H9 (cell line): ENCODE measurements around the gene ITCH. TPM values are rescaled to one million over a fixed set of nuclear protein-coding genes. Genes with fewer than 3 reads are reported as not detected.

Experiments used
- DNase-seq: peaks from one replicate; pipeline ENCODE4 v3.0.0-alpha.2; 2017
- H2AFZ ChIP-seq: one replicate; pipeline ENCODE4 v1.6.1; 2013; ENCODE audit warnings: mild to moderate bottlenecking, low read length, control low read depth, moderate library complexity
- H2AK5ac ChIP-seq: 2 replicates; pipeline ENCODE4 v1.6.1; 2013; ENCODE audit warnings: low read length, control low read depth, mixed read lengths; ENCODE audit not compliant: insufficient read length
- H2BK120ac ChIP-seq: one replicate; pipeline ENCODE4 v1.6.1; 2013; ENCODE audit warnings: low read depth, mild to moderate bottlenecking, low read length, control low read depth, inconsistent platforms; ENCODE audit not compliant: poor library complexity, severe bottlenecking
- H2BK12ac ChIP-seq: 2 replicates; pipeline ENCODE4 v1.6.1; 2013; ENCODE audit warnings: low read length, control low read depth, mixed read lengths, low read depth; ENCODE audit not compliant: insufficient read length
- H2BK15ac ChIP-seq: 2 replicates; pipeline ENCODE4 v1.6.1; 2013; ENCODE audit warnings: low read depth, low read length, control low read depth
- H2BK20ac ChIP-seq: one replicate; pipeline ENCODE4 v1.6.1; 2013; ENCODE audit warnings: low read depth, mild to moderate bottlenecking, low read length, control low read depth, inconsistent platforms; ENCODE audit not compliant: poor library complexity, severe bottlenecking
- H2BK5ac ChIP-seq: 2 replicates; pipeline ENCODE4 v1.6.1; 2013; ENCODE audit warnings: low read length, control low read depth, mixed read lengths; ENCODE audit not compliant: insufficient read length
- H3K14ac ChIP-seq: 2 replicates; pipeline ENCODE4 v1.6.1; 2013; ENCODE audit warnings: low read length, control low read depth; ENCODE audit not compliant: insufficient read depth
- H3K18ac ChIP-seq: 2 replicates; pipeline ENCODE4 v1.6.1; 2013; ENCODE audit warnings: low read depth, mild to moderate bottlenecking, mixed read lengths, low read length, control low read depth; ENCODE audit not compliant: insufficient read length
- H3K23ac ChIP-seq: 2 replicates; pipeline ENCODE4 v1.6.1; 2013; ENCODE audit warnings: low read length, control low read depth, mixed read lengths, low read depth; ENCODE audit not compliant: insufficient read length
- H3K23me2 ChIP-seq: 2 replicates; pipeline ENCODE4 v1.6.1; 2013; ENCODE audit warnings: low read depth, mild to moderate bottlenecking, mixed read lengths, low read length, control low read depth; ENCODE audit not compliant: insufficient read length, poor library complexity, severe bottlenecking
- H3K27ac ChIP-seq: 2 replicates; pipeline ENCODE4 v1.5.1; 2013; ENCODE audit warnings: low read length, control low read depth, mixed read lengths, low read depth; ENCODE audit not compliant: insufficient read length
- H3K27me3 ChIP-seq: 2 replicates; pipeline ENCODE4 v1.6.1; 2013; ENCODE audit warnings: low read length, control low read depth, inconsistent platforms; ENCODE audit not compliant: insufficient read depth
- H3K4ac ChIP-seq: 2 replicates; pipeline ENCODE4 v1.6.1; 2013; ENCODE audit warnings: low read depth, mild to moderate bottlenecking, control low read depth, inconsistent platforms, low read length, moderate library complexity
- H3K4me1 ChIP-seq: 2 replicates; pipeline ENCODE4 v1.6.1; 2013; ENCODE audit warnings: low read length, control low read depth, inconsistent platforms; ENCODE audit not compliant: insufficient read depth
- H3K4me2 ChIP-seq: 2 replicates; pipeline ENCODE4 v1.6.1; 2013; ENCODE audit warnings: low read length, control low read depth, mixed read lengths; ENCODE audit not compliant: insufficient read length, insufficient read depth
- H3K56ac ChIP-seq: 2 replicates; pipeline ENCODE4 v1.6.1; 2013; ENCODE audit warnings: low read depth, mild to moderate bottlenecking, mixed read lengths, low read length, control low read depth; ENCODE audit not compliant: insufficient read length
- H3K79me1 ChIP-seq: 2 replicates; pipeline ENCODE4 v1.6.1; 2013; ENCODE audit warnings: low read depth, mild to moderate bottlenecking, moderate library complexity, low read length, control low read depth, inconsistent platforms; ENCODE audit not compliant: insufficient read depth, poor library complexity, severe bottlenecking
- H3K79me2 ChIP-seq: 2 replicates; pipeline ENCODE4 v1.6.1; 2013; ENCODE audit warnings: low read length, control low read depth, inconsistent platforms; ENCODE audit not compliant: insufficient read depth
- H3K9ac ChIP-seq: 2 replicates; pipeline ENCODE4 v1.6.1; 2013; ENCODE audit warnings: low read length, control low read depth, mixed read lengths; ENCODE audit not compliant: insufficient read length; ENCODE audit errors: extremely low read depth
- H3K9me3 ChIP-seq: one replicate; pipeline ENCODE4 v1.6.1; 2013; ENCODE audit warnings: low read depth, low read length, inconsistent platforms; ENCODE audit not compliant: control insufficient read depth
- H3T11ph ChIP-seq: one replicate; pipeline ENCODE4 v1.6.1; 2013; ENCODE audit warnings: mild to moderate bottlenecking, low read length, control low read depth, inconsistent platforms
- H4K20me1 ChIP-seq: one replicate; pipeline ENCODE4 v1.6.1; 2013; ENCODE audit not compliant: control insufficient read depth, insufficient read length, insufficient read depth
- H4K5ac ChIP-seq: 2 replicates; pipeline ENCODE4 v1.6.1; 2013; ENCODE audit warnings: low read depth, mild to moderate bottlenecking, mixed read lengths, low read length, control low read depth; ENCODE audit not compliant: insufficient read length
- H4K8ac ChIP-seq: replicated peaks from 2 replicates; pipeline ENCODE4 v1.6.1; 2013; ENCODE audit warnings: low read length, control low read depth, mixed read lengths, low read depth; ENCODE audit not compliant: insufficient read length
- H4K91ac ChIP-seq: 2 replicates; pipeline ENCODE4 v1.6.1; 2013; ENCODE audit warnings: low read depth, mild to moderate bottlenecking, moderate library complexity, mixed read lengths, low read length, control low read depth; ENCODE audit not compliant: insufficient read length
- H3K27ac Mint-ChIP-seq, 3 experiments: 2 replicates in 2 of 3; 3 replicates in 1 of 3; pipeline ENCODE4 v1.8.0; 2020 to 2021; ENCODE audit warnings: mixed read lengths in 3 of 3, mild to moderate bottlenecking in 1 of 3, moderate library complexity in 1 of 3
- H3K27me3 Mint-ChIP-seq: 2 replicates; pipeline ENCODE4 v1.8.0; 2021; ENCODE audit warnings: low read depth, mild to moderate bottlenecking, moderate library complexity, mixed read lengths
- H3K36me3 Mint-ChIP-seq, 3 experiments: 2 replicates in 2 of 3; 3 replicates in 1 of 3; pipeline ENCODE4 v1.8.0; 2020 to 2021; ENCODE audit warnings: low read depth in 3 of 3, mixed read lengths in 3 of 3; ENCODE audit not compliant: insufficient read depth in 1 of 3
- H3K4me1 Mint-ChIP-seq, 2 experiments: 2 replicates each; pipeline ENCODE4 v1.8.0; 2020; ENCODE audit warnings: mixed read lengths in 2 of 2
- H3K4me3 Mint-ChIP-seq, 2 experiments: 2 replicates in 1 of 2; 3 replicates in 1 of 2; pipeline ENCODE4 v1.8.0; 2020 to 2021; ENCODE audit warnings: mild to moderate bottlenecking in 2 of 2, mixed read lengths in 2 of 2, moderate library complexity in 1 of 2
- H3K9me3 Mint-ChIP-seq, 2 experiments: 2 replicates in 1 of 2; 3 replicates in 1 of 2; pipeline ENCODE4 v1.8.0; 2020; ENCODE audit warnings: mild to moderate bottlenecking in 2 of 2, mixed read lengths in 2 of 2, moderate library complexity in 1 of 2
- CTCF ChIP-seq: fragments of 200-600 bp; sonication (generic); conservative IDR thresholded peaks from 3 replicates; pipeline ENCODE4 v1.8.0; 2021; ENCODE audit warnings: antibody characterized with exemption, mild to moderate bottlenecking
- WGBS: extraction: QIAGEN DNeasy Blood & Tissue Kit; methylation state at CpG from one replicate; pipeline ENCODE4 v1.1.7; 2013; ENCODE audit warnings: missing lambda C conversion rate, low lambda C conversion rate, mixed read lengths; ENCODE audit not compliant: insufficient read length; ENCODE audit errors: extremely low coverage; 5-methylcytosine and 5-hydroxymethylcytosine counted together
- total RNA-seq: library from RNA; stranded (reverse); gene quantifications from 2 replicates; pipeline ENCODE4 v1.2.1, GENCODE V29; 2021

The ITCH gene
- total RNA-seq, 1 experiment from 2014 or later = 55.9 TPM

GRCh38 chr20:34495307-34495706 is 132.2 kb downstream of the ITCH start:
- Mint-ChIP-seq H3K27me3 (no peaks in the 10 kb centered on the region), H3K36me3 (peaks cover 47 to 77% (median 77%) of the 10 kb centered on the region in 3 experiments), H3K27ac (no peak overlapping the region), H3K9me3 (peaks cover 0 to 2% of the 10 kb centered on the region in 2 experiments; a peak in 2 of 5 replicates), H3K4me1 (no peaks in the 10 kb centered on the region), H3K4me3 (no peak overlapping the region)
- H3K27me3 ChIP-seq = no peaks in the 10 kb centered on the region
- no peak overlapping the region for H3K14ac ChIP-seq
- no peaks in the 10 kb centered on the region for H3K23me2 ChIP-seq
- H3K23ac ChIP-seq = no peak overlapping the region
- no peak overlapping the region for H4K91ac ChIP-seq
- no peak overlapping the region for H2BK120ac ChIP-seq
- H2BK5ac ChIP-seq = no peak overlapping the region
- no peak overlapping the region for H3T11ph ChIP-seq
- H2BK12ac ChIP-seq = no peak overlapping the region
- no peak overlapping the region for H2BK20ac ChIP-seq
- H3K18ac ChIP-seq = no peak overlapping the region
- no peak for DNase-seq
- no peaks in the 10 kb centered on the region for H3K79me1 ChIP-seq
- H2AK5ac ChIP-seq = no peak overlapping the region
- TF ChIP-seq CTCF = no peak
- no peak overlapping the region for H3K9ac ChIP-seq
- no peak overlapping the region for H4K5ac ChIP-seq
- H3K4ac ChIP-seq = no peak overlapping the region
- no CpG with 5 or more reads among the region's 7 CpGs for WGBS
- no peaks in the 10 kb centered on the region for H3K4me1 ChIP-seq
- H4K20me1 ChIP-seq = no peaks in the 10 kb centered on the region
- no peaks in the 10 kb centered on the region for H3K9me3 ChIP-seq
- H2AFZ ChIP-seq = no peak overlapping the region
- H3K4me2 ChIP-seq = no peak overlapping the region
- H3K27ac ChIP-seq = no peak overlapping the region
- H4K8ac ChIP-seq = no peak overlapping the region
- no peak overlapping the region for H2BK15ac ChIP-seq
- H3K79me2 ChIP-seq = no peaks in the 10 kb centered on the region
- H3K56ac ChIP-seq = no peak overlapping the region
